AG09309 (cell line): ENCODE results near the gene JUP.

Experiments used
- DNase-seq: peaks from one replicate; pipeline ENCODE4 v3.0.0-alpha.2; 2010; ENCODE audit warnings: low read depth
- H3K4me3 ChIP-seq: 2 replicates; pipeline ENCODE4 v1.5.1; 2011; ENCODE audit warnings: mild to moderate bottlenecking, low read depth, low read length, moderate library complexity; ENCODE audit not compliant: control insufficient read depth
- TF ChIP-seq, protein P1 (sequence below): IDR thresholded peaks from 2 replicates; pipeline ENCODE4 v1.5.1; 2011; ENCODE audit warnings: mild to moderate bottlenecking, low read depth, low read length, inconsistent platforms; ENCODE audit not compliant: insufficient read depth, control insufficient read depth; ENCODE audit errors: missing control alignments

JUP gene

GRCh38 chr17:41823580-41823979, 37.1 kb upstream of the JUP start:
- no peak overlapping the region for H3K4me3 ChIP-seq
- no peak for DNase-seq
- TF ChIP-seq, protein P1, sequence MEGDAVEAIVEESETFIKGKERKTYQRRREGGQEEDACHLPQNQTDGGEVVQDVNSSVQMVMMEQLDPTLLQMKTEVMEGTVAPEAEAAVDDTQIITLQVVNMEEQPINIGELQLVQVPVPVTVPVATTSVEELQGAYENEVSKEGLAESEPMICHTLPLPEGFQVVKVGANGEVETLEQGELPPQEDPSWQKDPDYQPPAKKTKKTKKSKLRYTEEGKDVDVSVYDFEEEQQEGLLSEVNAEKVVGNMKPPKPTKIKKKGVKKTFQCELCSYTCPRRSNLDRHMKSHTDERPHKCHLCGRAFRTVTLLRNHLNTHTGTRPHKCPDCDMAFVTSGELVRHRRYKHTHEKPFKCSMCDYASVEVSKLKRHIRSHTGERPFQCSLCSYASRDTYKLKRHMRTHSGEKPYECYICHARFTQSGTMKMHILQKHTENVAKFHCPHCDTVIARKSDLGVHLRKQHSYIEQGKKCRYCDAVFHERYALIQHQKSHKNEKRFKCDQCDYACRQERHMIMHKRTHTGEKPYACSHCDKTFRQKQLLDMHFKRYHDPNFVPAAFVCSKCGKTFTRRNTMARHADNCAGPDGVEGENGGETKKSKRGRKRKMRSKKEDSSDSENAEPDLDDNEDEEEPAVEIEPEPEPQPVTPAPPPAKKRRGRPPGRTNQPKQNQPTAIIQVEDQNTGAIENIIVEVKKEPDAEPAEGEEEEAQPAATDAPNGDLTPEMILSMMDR, result no peak

DNA sequence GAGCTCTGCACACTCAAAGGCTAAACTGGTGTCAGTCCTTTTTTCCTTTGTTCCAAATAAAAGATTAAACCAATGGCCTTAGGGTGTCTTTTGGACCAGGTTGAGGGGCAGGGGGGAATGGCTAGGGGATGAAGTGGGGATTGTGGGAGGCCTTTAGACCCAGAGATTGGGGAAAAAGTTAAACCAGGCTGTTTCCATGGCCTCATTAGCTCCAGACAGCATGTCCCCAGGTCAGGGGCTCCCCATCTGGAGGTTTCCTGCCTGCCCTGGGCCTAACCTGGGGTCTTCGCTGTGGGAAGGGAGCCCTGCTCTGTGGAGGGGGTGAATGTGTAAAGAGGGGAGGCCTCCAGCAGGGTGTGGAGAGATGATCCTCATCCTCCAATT, 36.6 kb upstream of the JUP start:
- DNase-seq, result no peak
- no peak overlapping the region for H3K4me3 ChIP-seq
- TF ChIP-seq, protein P1, result no peak

GRCh38 chr17:41822216-41823140, 36.0 kb upstream of the JUP start:
- TF ChIP-seq, protein P1, result no peak
- no peak for DNase-seq
- no peak overlapping the region for H3K4me3 ChIP-seq

- no peak overlapping the region for H3K4me3 ChIP-seq
- TF ChIP-seq, protein P1, result no peak
- no peak for DNase-seq
These were observed 35.3 kb upstream of the JUP start for GRCh38 chr17:41821776-41822175.

GRCh38 chr17:41818024-41818423, 31.5 kb upstream of the JUP start:
- no peak overlapping the region for H3K4me3 ChIP-seq
- DNase-seq, result no peak
- TF ChIP-seq, protein P1, result no peak

DNA sequence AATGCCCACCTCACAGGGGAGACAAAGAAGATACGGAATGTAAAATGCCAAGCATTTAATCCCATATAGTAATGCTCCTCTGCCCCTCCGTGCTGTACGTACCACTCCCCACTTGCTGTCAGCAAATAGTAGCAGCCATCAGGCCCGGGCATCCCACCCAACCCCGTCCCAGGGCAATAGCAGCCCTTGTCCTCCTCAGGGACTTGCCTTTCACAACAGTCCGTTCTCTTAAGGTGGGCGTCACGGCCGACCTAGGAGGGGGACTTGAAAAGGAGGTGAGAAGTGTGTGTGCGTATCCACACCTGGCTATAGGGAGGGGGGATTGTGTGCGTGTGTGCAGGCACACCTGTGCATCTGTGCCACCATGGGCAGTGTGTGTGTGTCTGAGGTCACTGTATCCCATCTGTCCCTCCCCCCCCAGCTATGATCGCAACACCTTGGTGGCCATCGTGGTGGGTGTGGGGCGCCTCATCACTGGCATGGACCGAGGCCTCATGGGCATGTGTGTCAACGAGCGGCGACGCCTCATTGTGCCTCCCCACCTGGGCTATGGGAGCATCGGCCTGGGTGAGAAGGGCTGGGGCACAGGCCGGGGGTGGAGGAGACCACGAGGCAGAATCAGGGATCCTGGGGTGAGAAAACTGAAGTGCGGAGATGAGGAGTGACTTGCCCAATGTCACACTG, 30.3 kb upstream of the JUP start:
- TF ChIP-seq, protein P1, result no peak
- no peak overlapping the region for H3K4me3 ChIP-seq
- no peak for DNase-seq
